22Rv1 (cell line): Measurements from ENCODE around the gene CACTIN.

ENCODE experiments used
- CTCF ChIP-seq: fragments of 450-650 bp; IDR thresholded peaks from 2 replicates; pipeline ENCODE4 v1.5.1; 2017; ENCODE audit warnings: mild to moderate bottlenecking
- ZFX ChIP-seq: fragments of 450-650 bp; IDR thresholded peaks from 2 replicates; pipeline ENCODE4 v1.6.1; 2017; ENCODE audit warnings: antibody characterized with exemption, borderline replicate concordance

- TF ChIP-seq CTCF (no peak), ZFX (no peak)
Measured at GRCh38 chr19:3577723-3578344, 48.8 kb downstream of the CACTIN start.
